Stimulated activated CD8-positive, alpha-beta memory T cell treated with anti-CD3 and anti-CD28 coated beads, Interleukin-12 subunit alpha, Interleukin-12 subunit beta, amount 100 ng/mL, for 4 hours (primary cell): Measurements from ENCODE around the gene AUTS2.
A peak's percentile ranks its signal among the peaks of the same experiment; 100 is the strongest.

Experiments
- DNase-seq: peaks from one replicate; pipeline ENCODE4 v3.0.0-alpha.2; 2020; ENCODE audit warnings: low read depth

Gene AUTS2

DNA sequence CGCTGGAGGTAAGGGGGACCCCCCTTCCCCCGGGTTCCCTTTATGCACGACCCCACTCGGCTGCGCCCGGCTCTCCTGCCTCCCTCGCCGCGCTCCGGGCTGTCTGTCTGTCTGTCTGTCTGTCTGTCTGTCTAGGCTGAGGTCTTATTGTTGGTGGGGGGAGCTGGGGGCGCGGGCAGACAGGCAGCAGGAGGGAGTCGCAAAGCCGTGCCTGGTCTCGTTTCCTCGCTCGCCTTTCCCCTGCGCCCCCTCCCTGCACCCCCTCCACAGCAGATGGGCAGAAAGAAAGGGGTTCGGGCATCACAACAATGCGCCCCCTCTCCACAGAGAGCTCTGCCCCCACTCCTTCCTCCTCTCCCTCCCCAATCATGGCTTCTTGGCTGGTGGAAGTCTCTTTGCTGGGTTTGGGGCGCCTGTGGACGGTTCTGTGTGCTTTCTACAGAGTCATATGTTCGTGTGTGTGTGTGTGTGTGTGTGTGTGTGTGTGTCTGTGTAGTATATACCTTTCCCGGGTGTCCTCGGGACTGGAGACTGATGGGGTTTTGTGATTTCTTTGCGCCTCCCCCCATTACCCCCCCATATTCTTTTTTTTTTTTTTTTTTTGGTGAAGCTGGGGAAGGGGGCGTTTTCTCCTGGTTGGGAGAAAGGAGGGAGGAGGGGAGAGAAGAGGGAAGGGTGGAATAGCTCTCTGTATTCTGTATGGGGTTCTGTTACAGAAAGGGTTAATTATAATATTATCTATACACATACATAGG, 1.9 kb downstream of the AUTS2 start:
- no peak for DNase-seq

GRCh38 chr7:69600710-69601519, 2.6 kb downstream of the AUTS2 start:
- no peak for DNase-seq

- no peak for DNase-seq
These were observed 4.2 kb downstream of the AUTS2 start for GRCh38 chr7:69602522-69602921.

GRCh38 chr7:69603351-69603750, 5.1 kb downstream of the AUTS2 start:
- no peak for DNase-seq

DNA sequence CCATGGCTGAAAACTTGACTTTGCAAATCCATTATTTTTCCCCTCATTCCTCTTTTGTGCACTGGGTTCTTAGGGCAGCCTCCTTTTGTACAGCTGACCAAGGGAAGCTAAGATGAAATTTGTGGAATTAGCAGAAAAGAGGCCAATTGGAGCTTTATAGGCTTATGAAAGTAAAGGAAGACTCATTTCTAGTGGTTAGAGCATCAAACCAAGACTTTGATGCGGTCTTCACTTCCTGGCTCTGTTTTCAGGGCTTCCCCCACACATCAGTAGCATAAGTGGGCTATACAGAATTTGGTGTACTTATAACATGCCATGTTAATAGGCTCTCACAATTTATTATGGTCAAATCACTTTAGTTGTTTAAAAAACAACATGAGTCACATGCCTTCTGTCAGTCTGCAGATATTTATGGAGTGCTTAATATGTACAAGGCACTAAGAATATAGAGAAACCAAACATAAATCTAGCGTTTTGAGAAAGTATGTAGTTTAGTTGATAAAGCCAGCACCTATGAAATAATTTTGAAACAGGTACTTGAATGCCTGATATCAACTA, 5.7 kb downstream of the AUTS2 start:
- DNase-seq = peak; percentile 0

DNA sequence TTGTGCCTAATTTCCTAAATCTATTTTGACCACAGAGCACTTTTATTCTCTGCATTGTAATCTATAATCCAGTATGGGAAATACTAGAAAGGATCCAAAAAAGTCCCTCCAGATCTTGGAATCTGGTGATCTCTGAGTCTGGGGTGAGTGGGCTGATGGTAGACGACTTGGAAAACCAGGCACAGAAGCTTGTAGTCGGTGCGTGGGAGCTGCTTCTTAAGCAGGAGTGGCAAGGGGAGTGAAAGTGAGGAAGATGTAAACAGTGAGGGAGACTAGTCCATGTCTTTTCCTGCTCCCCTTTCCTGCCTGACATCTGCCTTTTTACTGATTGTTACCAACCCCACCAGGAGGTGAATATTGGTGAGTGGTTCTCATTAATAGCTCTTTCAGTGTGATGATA, 6.8 kb downstream of the AUTS2 start:
- DNase-seq = no peak

DNA sequence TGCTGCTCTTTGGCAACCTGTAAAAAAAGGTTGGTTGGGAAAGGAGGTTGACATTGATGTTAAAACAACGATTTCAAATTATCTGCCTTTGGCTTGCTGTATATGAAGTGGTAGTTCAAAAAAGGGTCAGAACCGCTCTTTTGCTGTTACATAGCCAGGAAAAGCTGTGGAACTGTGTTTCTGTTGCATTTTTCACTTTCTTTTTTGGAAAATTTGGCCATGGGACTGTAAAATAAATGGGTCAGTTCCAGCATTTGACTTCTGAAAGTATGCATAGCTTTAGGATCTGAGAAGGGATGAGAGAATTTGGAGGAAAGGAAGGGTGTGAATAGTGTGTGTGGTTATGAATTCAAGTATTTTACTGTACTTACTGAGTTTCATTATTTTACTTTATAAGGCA, 7.3 kb downstream of the AUTS2 start:
- no peak for DNase-seq

DNA sequence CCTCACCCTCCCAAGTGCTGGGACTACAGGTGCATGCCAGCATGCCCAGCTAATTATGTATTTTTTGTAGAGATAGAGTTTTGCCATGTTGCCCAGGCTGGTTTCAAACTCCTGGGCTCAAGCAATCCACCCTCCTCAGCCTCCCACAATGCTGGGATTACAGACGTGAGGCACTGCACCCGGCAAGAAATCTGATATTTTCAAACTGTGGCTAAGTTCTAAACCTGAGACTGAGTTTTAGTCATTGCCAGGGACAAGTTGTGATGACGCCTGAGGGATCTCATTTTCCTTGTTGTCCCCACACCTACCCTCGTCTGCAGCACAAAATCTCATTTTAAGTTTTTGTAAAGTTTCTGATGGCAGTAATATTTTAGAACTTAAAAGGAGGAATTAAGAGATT, 9.8 kb downstream of the AUTS2 start:
- DNase-seq = no peak

- no peak for DNase-seq
These were observed 10.6 kb downstream of the AUTS2 start for GRCh38 chr7:69608878-69609277.

- DNase-seq = no peak
These were observed 11.5 kb downstream of the AUTS2 start for GRCh38 chr7:69609541-69610373.

DNA sequence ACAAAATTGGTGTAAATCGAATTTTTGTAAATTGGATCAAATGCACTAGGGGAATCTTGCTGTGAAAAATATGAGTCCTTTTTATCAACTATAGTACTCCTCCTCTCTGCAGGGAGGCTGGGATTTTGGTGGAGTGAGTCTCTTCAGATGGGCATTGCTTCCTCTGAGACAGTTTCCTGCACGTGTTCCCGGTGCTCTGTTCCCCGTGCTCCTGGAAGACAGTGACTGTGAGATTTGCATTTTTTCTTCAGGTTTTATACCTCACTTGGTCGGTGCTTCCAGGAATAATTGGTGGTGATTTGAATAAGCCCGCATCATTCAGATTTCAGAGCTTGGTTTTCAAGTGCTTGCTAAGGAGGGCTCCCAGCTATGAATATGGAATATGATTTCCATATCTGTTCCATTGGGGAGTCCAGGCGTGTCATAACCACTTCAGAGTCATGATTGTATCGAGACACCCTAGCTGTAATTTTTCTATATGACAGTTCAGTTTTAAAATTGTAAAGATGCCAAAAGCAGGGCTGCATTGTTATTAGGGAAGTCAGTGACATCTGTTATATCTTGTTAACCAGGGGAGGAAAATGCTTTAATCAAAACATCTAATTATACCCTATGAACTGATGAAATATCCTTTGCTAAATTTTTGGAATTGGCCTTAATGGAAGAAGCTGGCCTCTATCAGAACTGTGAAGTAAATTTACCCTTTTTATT, 12.3 kb downstream of the AUTS2 start:
- DNase-seq = no peak

GRCh38 chr7:69612981-69613380, 14.7 kb downstream of the AUTS2 start:
- no peak for DNase-seq

DNA sequence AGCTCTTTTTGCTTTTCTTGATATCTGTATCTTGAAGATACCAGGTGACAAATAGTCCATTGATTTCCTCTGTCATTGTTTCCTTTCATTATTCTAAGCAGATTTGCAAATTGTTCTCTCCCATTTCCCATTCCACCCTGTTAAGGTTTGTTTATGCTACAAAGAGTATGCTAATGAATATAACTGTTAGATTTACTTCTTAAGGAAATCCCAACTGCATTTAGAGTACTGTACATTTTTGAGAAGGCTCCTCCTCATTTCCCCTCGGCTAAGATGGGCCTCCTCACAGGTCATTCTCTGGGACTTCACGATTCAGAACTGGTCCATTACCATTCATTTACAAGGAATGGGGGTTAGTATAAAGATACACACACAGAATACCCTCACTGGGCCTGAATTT, 15.6 kb downstream of the AUTS2 start:
- no peak for DNase-seq

GRCh38 chr7:69615685-69616084, 17.4 kb downstream of the AUTS2 start:
- DNase-seq = no peak

- DNase-seq = no peak
These were observed 19.1 kb downstream of the AUTS2 start for GRCh38 chr7:69617364-69617763.

- no peak for DNase-seq
These were observed 20.8 kb downstream of the AUTS2 start for GRCh38 chr7:69619054-69619453.

DNA sequence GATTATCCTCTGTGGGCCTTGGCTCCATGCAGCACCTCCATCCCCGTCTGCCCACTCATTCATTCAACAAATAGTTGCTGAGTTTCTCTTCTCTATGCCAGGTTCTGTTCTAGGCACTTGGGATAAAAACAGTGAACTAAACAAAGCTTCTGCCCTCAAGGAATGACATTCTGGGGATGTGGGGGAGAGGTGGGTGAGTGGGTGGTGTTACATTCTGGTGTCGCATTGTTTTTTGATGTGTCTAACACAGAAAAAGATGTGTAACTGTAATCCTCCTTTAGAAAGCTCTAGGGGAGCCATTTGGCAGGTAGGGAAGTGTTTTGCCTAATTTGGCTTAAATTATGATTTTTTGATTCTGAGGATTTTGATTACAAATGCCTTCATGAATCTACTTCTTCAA, 21.4 kb downstream of the AUTS2 start:
- no peak for DNase-seq

DNA sequence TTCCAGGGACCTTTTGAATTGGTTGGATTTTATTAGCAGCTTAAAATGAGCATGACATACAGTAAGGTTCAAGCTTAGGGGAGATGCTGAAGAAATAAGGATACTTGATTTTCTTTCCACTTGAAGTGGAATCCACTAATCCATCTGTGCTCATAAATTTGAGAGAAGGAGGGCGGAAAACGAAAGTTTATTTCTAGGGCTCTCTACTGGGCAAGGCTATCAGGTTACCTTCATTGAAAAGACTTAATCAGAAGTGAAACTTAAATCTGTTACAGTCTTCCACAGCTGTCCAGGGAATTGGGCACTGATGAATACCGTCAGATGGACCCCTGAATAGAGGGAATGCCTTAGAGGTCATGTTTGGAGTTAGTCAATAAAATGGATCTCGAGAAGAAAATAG, 21.8 kb downstream of the AUTS2 start:
- no peak for DNase-seq

DNA sequence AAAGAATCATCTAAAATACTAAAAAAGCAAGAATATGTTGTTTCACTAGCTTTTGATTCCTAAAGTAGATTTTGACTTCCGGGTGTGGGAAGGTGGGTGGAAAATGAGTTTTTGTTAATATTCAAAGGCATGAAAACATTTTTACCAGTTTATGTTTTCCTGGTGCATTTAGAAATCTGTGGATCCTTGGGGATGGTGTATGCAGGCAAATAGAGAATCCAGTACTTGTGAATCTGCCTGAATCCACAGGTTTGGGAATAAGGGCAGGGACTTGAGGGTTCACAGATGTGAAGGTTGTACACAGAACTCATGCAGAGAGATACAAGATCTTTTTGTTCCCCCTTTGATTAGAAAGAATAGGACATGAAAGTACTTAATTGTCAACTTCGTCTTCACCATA, 22.4 kb downstream of the AUTS2 start:
- DNase-seq = no peak

DNA sequence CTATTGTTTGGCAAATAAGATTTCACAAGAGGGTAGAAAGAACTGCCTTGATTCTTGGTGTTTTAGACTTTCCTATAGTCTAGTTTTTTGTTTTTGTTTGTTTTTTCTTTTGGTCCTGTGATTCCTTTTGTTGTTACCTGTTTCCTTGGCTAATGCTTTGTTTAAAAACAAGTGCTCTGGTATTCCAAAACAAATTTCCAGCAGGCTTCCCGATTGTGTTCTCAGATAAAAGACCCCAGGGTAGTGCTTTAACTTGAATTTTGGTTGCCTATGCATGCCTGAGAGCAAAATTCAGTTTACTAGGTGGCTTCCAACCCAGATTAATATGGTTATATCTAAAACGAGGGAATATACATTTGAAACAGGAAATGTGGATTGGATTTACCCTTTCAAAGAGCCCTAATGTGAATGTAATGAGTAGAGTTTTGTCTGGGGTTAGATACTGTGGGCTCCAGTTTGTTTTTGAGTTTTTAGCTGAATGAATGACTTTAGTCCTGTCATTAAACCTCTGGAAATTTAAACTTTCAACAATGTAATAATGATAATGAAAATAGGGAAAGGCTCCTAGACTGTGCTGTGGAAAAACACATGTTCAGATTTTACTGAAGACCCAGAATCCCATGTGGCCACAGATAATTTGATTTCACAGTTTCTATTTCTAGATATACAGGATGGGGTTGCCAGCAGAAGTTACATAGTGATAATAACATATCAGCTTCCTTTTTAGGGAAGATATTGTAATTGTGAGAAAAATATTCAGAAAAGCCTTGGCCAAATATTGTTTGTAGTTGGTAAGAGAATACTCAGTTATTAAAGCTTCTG, 23.9 kb downstream of the AUTS2 start:
- DNase-seq = no peak

DNA sequence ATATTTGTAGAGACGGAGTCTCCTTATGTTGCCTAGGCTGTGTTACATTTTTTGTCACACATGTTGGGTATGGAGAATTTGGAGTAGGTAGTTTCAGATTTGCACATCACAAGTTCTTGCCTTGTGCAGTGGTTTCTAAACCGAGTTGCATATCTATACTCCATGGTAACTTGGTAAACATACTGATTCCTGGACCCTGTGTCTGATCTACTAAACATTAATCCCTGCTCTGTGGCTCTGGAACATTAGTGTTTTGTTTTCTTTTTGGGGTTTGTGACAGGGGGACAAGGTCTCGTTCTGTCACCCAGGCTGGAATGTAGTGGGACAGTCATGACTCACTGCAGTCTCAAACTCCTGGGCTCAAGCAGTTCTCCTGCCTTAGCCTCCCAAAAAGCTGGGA, 24.7 kb downstream of the AUTS2 start:
- no peak for DNase-seq
